HAP-1 (cell line): ENCODE results near the gene GFY.
"Not testable (repeated sequence)": the region's sequence is repeated elsewhere in the genome, so short reads cannot be mapped to it uniquely, and the experiment has no call there.

Source experiments
- DNase-seq, 2 experiments: peaks; one replicate each; pipeline ENCODE4 v3.0.0-alpha.2; 2016 to 2020; ENCODE audit warnings: low spot score in 2 of 2
- H3K27me3 ChIP-seq: fragments of 250-450 bp; sonication (Bioruptor Pico); 2 replicates; pipeline ENCODE4 v1.5.1; 2020; ENCODE audit warnings: low read depth, mild to moderate bottlenecking, moderate library complexity
- H3K36me3 ChIP-seq: fragments of 250-450 bp; sonication (Bioruptor Pico); replicated peaks from 2 replicates; pipeline ENCODE4 v1.5.1; 2020; ENCODE audit warnings: mild to moderate bottlenecking
- H3K4me1 ChIP-seq: fragments of 250-450 bp; sonication (Bioruptor Pico); 2 replicates; pipeline ENCODE4 v1.5.1; 2020; ENCODE audit warnings: mild to moderate bottlenecking
- H3K4me3 ChIP-seq: fragments of 250-450 bp; sonication (Bioruptor Pico); 2 replicates; pipeline ENCODE4 v1.5.1; 2020; ENCODE audit warnings: mild to moderate bottlenecking, moderate library complexity
- H3K9me3 ChIP-seq: fragments of 250-450 bp; sonication (Bioruptor Pico); 2 replicates; pipeline ENCODE4 v1.5.1; 2020; ENCODE audit warnings: mild to moderate bottlenecking, moderate library complexity
- in situ Hi-C: fragments of 300-500 bp; cut with MboI; formaldehyde crosslinking; loops from 3 replicates; pipeline ENCODE4 v1.14.3; 2020; ENCODE audit warnings: low sequenced_read_pairs, inconsistent platforms, mixed read lengths

The GFY gene

GRCh38 chr19:49468746-49469447 lies 43.7 kb downstream of the GFY start:
- Histone ChIP-seq H3K27me3 (no peaks in the 10 kb centered on the region), H3K36me3 (peaks cover 6% of the 10 kb centered on the region; the same call in 1 of the 2 replicates), H3K9me3 (no peaks in the 10 kb centered on the region), H3K4me3 (no peak overlapping the region), H3K4me1 (peaks cover 3% of the 10 kb centered on the region)
- in situ Hi-C loops, result no loop called here
- DNase-seq, result peak; percentile 91 to 94

- H3K27me3 ChIP-seq, result no peaks in the 10 kb centered on the region
- no peak for DNase-seq
- H3K4me1 ChIP-seq, result peaks cover 3% of the 10 kb centered on the region
- peaks cover 6% of the 10 kb centered on the region; the same call in 1 of the 2 replicates for H3K36me3 ChIP-seq
- no peaks in the 10 kb centered on the region for H3K9me3 ChIP-seq
- in situ Hi-C loops, result no loop called here
- no peak overlapping the region for H3K4me3 ChIP-seq
These were observed 44.8 kb downstream of the GFY start for GRCh38 chr19:49469828-49470614.

- peaks cover 3% of the 10 kb centered on the region for H3K4me1 ChIP-seq
- H3K27me3 ChIP-seq, result 0 out of 2 replicates have a peak, but pooled peaks cover 4% of the 10 kb centered on the region
- in situ Hi-C loops, result no loop called here
- no peak overlapping the region for H3K4me3 ChIP-seq
- peaks cover 6% of the 10 kb centered on the region; the same call in 1 of the 2 replicates for H3K36me3 ChIP-seq
- H3K9me3 ChIP-seq, result no peaks in the 10 kb centered on the region
- no peak for DNase-seq
These were observed 45.4 kb downstream of the GFY start for GRCh38 chr19:49470615-49470978.

GRCh38 chr19:49472936-49473335 lies 47.7 kb downstream of the GFY start:
- no peak for DNase-seq
- H3K4me1 ChIP-seq, result peaks cover 7% of the 10 kb centered on the region
- 0 out of 2 replicates have a peak, but pooled peaks cover 4% of the 10 kb centered on the region for H3K27me3 ChIP-seq
- in situ Hi-C loops, result no loop called here
- H3K9me3 ChIP-seq, result no peaks in the 10 kb centered on the region
- no peak overlapping the region for H3K4me3 ChIP-seq
- H3K36me3 ChIP-seq, result peaks cover 6% of the 10 kb centered on the region; the same call in 1 of the 2 replicates

GRCh38 chr19:49473501-49473867 lies 48.3 kb downstream of the GFY start:
- DNase-seq, H3K36me3 ChIP-seq, in situ Hi-C loops, H3K9me3 ChIP-seq, H3K4me1 ChIP-seq, H3K4me3 ChIP-seq, H3K27me3 ChIP-seq: not testable (repeated sequence)

- peaks cover 7% of the 10 kb centered on the region for H3K4me1 ChIP-seq
- peak within 1 kb of the TSS; percentile 40 for H3K4me3 ChIP-seq
- in situ Hi-C loops, result no loop called here
- peak in 1 of 2 experiments; percentile 82 for DNase-seq
- H3K36me3 ChIP-seq, result peaks cover 6% of the 10 kb centered on the region; the same call in 1 of the 2 replicates
- no peaks in the 10 kb centered on the region for H3K9me3 ChIP-seq
- 0 out of 2 replicates have a peak, but pooled peaks cover 4% of the 10 kb centered on the region for H3K27me3 ChIP-seq
These were observed 48.8 kb downstream of the GFY start, which contains the start of gene FLT3LG for GRCh38 chr19:49473868-49474541. FLT3LG (plus strand) TSS chr19:49474215; CDS start chr19:49474640, 425 bp downstream.

- H3K4me1 ChIP-seq, result peaks cover 4% of the 10 kb centered on the region
- peak overlapping the region; percentile 40 for H3K4me3 ChIP-seq
These were observed 49.3 kb downstream of the GFY start for GRCh38 chr19:49474542-49474924.

GRCh38 chr19:49475191-49475917 lies 50.2 kb downstream of the GFY start:
- Histone ChIP-seq H3K4me1 (peaks cover 4% of the 10 kb centered on the region), H3K9me3 (no peaks in the 10 kb centered on the region), H3K36me3 (no peaks in the 10 kb centered on the region; the same call in 1 of the 2 replicates), H3K27me3 (0 out of 2 replicates have a peak, but pooled peaks cover 4% of the 10 kb centered on the region), H3K4me3 (no peak overlapping the region)
- in situ Hi-C loops, result loop anchor here (25.0 kb wide), 1 partner anchor 387 kb away; the partner anchor contains the start of genes PNKP and PTOV1
- DNase-seq, result no peak

More at GRCh38 chr19:49474542-49474924, 49.3 kb downstream of the GFY start:
- no peak for DNase-seq
- in situ Hi-C loops, result no loop called here
- Histone ChIP-seq H3K36me3 (peaks cover 6% of the 10 kb centered on the region; the same call in 1 of the 2 replicates), H3K27me3 (0 out of 2 replicates have a peak, but pooled peaks cover 4% of the 10 kb centered on the region), H3K9me3 (no peaks in the 10 kb centered on the region)

- DNase-seq, result peak; percentile 59 to 91
- Histone ChIP-seq H3K4me1 (peaks cover 4% of the 10 kb centered on the region), H3K4me3 (no peak overlapping the region), H3K36me3 (no peaks in the 10 kb centered on the region; the same call in 1 of the 2 replicates), H3K27me3 (0 out of 2 replicates have a peak, but pooled peaks cover 4% of the 10 kb centered on the region), H3K9me3 (no peaks in the 10 kb centered on the region)
- in situ Hi-C loops, result loop anchor here (25.0 kb wide), 1 partner anchor 386 kb away; the partner anchor contains the start of genes PNKP and PTOV1
These were observed 51.0 kb downstream of the GFY start for GRCh38 chr19:49475995-49476880.
